CD14-positive monocyte (primary cell): ENCODE measurements around the gene TSPEAR. TPM values are rescaled to one million over a fixed set of nuclear protein-coding genes. Genes with fewer than 3 reads are reported as not detected.

Experiments used
- DNase-seq, 3 donors: peaks; one replicate each; pipeline ENCODE4 v3.0.0-alpha.2; 2011 to 2022
- H2AFZ ChIP-seq: 2 replicates; pipeline ENCODE4 v1.6.0; 2012; ENCODE audit warnings: mild to moderate bottlenecking, low read depth, low read length, inconsistent platforms; ENCODE audit not compliant: insufficient read depth, poor library complexity, severe bottlenecking
- H3K27ac ChIP-seq, 2 donors: 1 replicate in 1 of 2; 2 replicates in 1 of 2; pipeline ENCODE4 v1.5.1; 2012 to 2013; ENCODE audit warnings: low read length in 2 of 2, control low read depth in 1 of 2, inconsistent platforms in 1 of 2, low read depth in 1 of 2, mild to moderate bottlenecking in 1 of 2
- H3K27me3 ChIP-seq, 2 donors: one replicate each; pipeline versions ENCODE4 v1.6.0 to v1.6.1; 2011 to 2013; ENCODE audit warnings: low read length in 2 of 2; ENCODE audit not compliant: control insufficient read depth in 2 of 2, insufficient read depth in 2 of 2
- H3K36me3 ChIP-seq, 2 donors: replicated peaks in 1 of 2; 1 replicate in 1 of 2; 2 replicates in 1 of 2; pipeline versions ENCODE4 v1.5.1 to v1.6.1; 2012 to 2013; ENCODE audit warnings: low read length in 2 of 2, control low read depth in 1 of 2, inconsistent platforms in 1 of 2, mild to moderate bottlenecking in 1 of 2; ENCODE audit not compliant: insufficient read depth in 2 of 2, control insufficient read depth in 1 of 2
- H3K4me1 ChIP-seq, 2 donors: 1 replicate in 1 of 2; 2 replicates in 1 of 2; pipeline versions ENCODE4 v1.5.1 to v1.6.1; 2012 to 2013; ENCODE audit warnings: low read length in 2 of 2, control low read depth in 1 of 2, inconsistent platforms in 1 of 2, mild to moderate bottlenecking in 1 of 2, moderate library complexity in 1 of 2; ENCODE audit not compliant: insufficient read depth in 2 of 2, control insufficient read depth in 1 of 2
- H3K4me2 ChIP-seq: replicated peaks from 2 replicates; pipeline ENCODE3; 2012; ENCODE audit warnings: low read length, moderate library complexity, mild to moderate bottlenecking; ENCODE audit not compliant: poor library complexity, severe bottlenecking; ENCODE audit errors: extremely low read depth
- H3K4me3 ChIP-seq, 3 experiments: fragments of 200-600 bp in 1 of 3; sonication (generic) in 1 of 3; replicated peaks in 1 of 3; 1 replicate in 2 of 3; 2 replicates in 1 of 3; pipeline ENCODE4 v1.5.1; 2011 to 2013; ENCODE audit warnings: low read length in 3 of 3, mild to moderate bottlenecking in 3 of 3, control low read depth in 2 of 3, low read depth in 2 of 3, inconsistent platforms in 1 of 3, moderate library complexity in 1 of 3
- H3K79me2 ChIP-seq: 2 replicates; pipeline ENCODE4 v1.6.0; 2012; ENCODE audit warnings: mild to moderate bottlenecking, control low read depth, inconsistent platforms, low read length, moderate library complexity; ENCODE audit not compliant: insufficient read depth
- H3K9ac ChIP-seq: 2 replicates; pipeline ENCODE4 v1.6.0; 2017; ENCODE audit warnings: low read length, mild to moderate bottlenecking; ENCODE audit not compliant: insufficient read depth, poor library complexity, severe bottlenecking
- H3K9me3 ChIP-seq, 2 donors: replicated peaks in 1 of 2; 1 replicate in 1 of 2; 2 replicates in 1 of 2; pipeline versions ENCODE4 v1.5.1 to v1.6.1; 2012 to 2013; ENCODE audit warnings: low read length in 2 of 2, control low read depth in 1 of 2; ENCODE audit not compliant: control insufficient read depth in 1 of 2, insufficient read depth in 1 of 2
- H4K20me1 ChIP-seq: 2 replicates; pipeline ENCODE4 v1.6.0; 2012; ENCODE audit warnings: mild to moderate bottlenecking, low read length, control low read depth, moderate library complexity; ENCODE audit not compliant: insufficient read depth
- H3K27ac Mint-ChIP-seq, 7 donors: one replicate each; pipeline ENCODE4 v1.8.0; 2020; ENCODE audit warnings: mild to moderate bottlenecking in 7 of 7, mixed read lengths in 7 of 7, moderate library complexity in 6 of 7, inconsistent platforms in 2 of 7
- H3K27me3 Mint-ChIP-seq, 3 donors: one replicate each; pipeline ENCODE4 v1.8.0; 2021 to 2022; ENCODE audit warnings: low read depth in 3 of 3, mild to moderate bottlenecking in 3 of 3, mixed read lengths in 3 of 3, moderate library complexity in 3 of 3, inconsistent platforms in 1 of 3
- H3K36me3 Mint-ChIP-seq, 2 donors: one replicate each; pipeline ENCODE4 v1.8.0; 2020; ENCODE audit warnings: mixed read lengths in 2 of 2, inconsistent platforms in 1 of 2, mild to moderate bottlenecking in 1 of 2
- H3K4me1 Mint-ChIP-seq: one replicate; pipeline ENCODE4 v1.8.0; 2020; ENCODE audit warnings: mild to moderate bottlenecking, mixed read lengths
- H3K4me3 Mint-ChIP-seq, 2 donors: one replicate each; pipeline ENCODE4 v1.8.0; 2020; ENCODE audit warnings: mild to moderate bottlenecking in 2 of 2, mixed read lengths in 2 of 2, moderate library complexity in 1 of 2
- H3K9me3 Mint-ChIP-seq, 7 donors: one replicate each; pipeline ENCODE4 v1.8.0; 2020 to 2022; ENCODE audit warnings: mixed read lengths in 7 of 7, mild to moderate bottlenecking in 6 of 7, moderate library complexity in 6 of 7, inconsistent platforms in 2 of 7
- WGBS: methylation state at CpG from one replicate; pipeline ENCODE4 v1.1.5; 2013; ENCODE audit warnings: missing lambda C conversion rate; ENCODE audit not compliant: insufficient coverage; 5-methylcytosine and 5-hydroxymethylcytosine counted together
- intact Hi-C, 2 donors: fragments of 100-400 bp; cut with micrococcal nuclease; formaldehyde crosslinking; loops; one replicate each; pipeline versions ENCODE4 v1.15.0 to v1.15.1; 2023
- polyA plus RNA-seq, 3 donors: library from polyadenylated mRNA; depleted of rRNA in 1 of 3; unstranded in 2 of 3; stranded (reverse) in 1 of 3; fragments of 300-500 nt in 2 of 3; fragments of >200 nt in 1 of 3; fragmentation: Illumina TruSeq in 2 of 3; gene quantifications; 1 replicate in 2 of 3; 2 replicates in 1 of 3; pipeline ENCODE4 v1.2.3, GENCODE V29; 2012 to 2021
- TF ChIP-seq, protein P1 (sequence below): fragments of 200-600 bp; IDR thresholded peaks from one replicate; pipeline ENCODE4 v1.8.0; 2022; ENCODE audit warnings: antibody characterized with exemption, mild to moderate bottlenecking

TSPEAR gene
- polyA plus RNA-seq, 3 donors: not detected

DNA sequence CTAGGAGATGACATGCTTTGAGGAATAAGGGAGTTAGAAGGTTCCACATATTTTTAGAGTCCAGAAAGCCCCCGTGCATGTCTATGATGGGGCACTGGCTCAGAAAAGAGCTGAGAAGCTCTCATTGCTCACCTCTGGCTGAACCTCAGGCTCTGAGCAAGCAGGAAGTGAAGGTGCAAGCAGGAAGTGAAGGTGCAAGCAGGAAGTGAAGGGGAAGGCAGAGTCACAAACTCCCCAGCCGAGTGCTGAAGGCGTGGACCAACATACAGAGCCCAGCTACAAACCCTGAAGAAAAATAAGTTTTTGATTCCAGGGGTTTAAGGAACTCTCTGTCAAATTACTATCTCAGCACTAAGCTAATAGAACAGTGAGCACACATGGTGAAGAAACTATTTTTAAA lies 92.5 kb downstream of the TSPEAR start:
- H3K79me2 ChIP-seq: no peaks in the 10 kb centered on the region
- Mint-ChIP-seq H3K27ac (peak overlapping the region in 1 of 7 donors; percentile 5), H3K4me3 (peak overlapping the region in 1 of 2 donors; percentile 25), H3K9me3 (peaks cover 27 to 36% (median 28%) of the 10 kb centered on the region in 7 donors), H3K27me3 (peaks cover 2 to 9% (median 9%) of the 10 kb centered on the region in 3 donors), H3K4me1 (peaks cover 10% of the 10 kb centered on the region), H3K36me3 (no peaks in the 10 kb centered on the region)
- TF ChIP-seq, protein P1, sequence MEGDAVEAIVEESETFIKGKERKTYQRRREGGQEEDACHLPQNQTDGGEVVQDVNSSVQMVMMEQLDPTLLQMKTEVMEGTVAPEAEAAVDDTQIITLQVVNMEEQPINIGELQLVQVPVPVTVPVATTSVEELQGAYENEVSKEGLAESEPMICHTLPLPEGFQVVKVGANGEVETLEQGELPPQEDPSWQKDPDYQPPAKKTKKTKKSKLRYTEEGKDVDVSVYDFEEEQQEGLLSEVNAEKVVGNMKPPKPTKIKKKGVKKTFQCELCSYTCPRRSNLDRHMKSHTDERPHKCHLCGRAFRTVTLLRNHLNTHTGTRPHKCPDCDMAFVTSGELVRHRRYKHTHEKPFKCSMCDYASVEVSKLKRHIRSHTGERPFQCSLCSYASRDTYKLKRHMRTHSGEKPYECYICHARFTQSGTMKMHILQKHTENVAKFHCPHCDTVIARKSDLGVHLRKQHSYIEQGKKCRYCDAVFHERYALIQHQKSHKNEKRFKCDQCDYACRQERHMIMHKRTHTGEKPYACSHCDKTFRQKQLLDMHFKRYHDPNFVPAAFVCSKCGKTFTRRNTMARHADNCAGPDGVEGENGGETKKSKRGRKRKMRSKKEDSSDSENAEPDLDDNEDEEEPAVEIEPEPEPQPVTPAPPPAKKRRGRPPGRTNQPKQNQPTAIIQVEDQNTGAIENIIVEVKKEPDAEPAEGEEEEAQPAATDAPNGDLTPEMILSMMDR: no peak
- peaks cover 18 to 24% of the 10 kb centered on the region in 2 donors for H3K9me3 ChIP-seq
- H3K9ac ChIP-seq: no peak overlapping the region
- H4K20me1 ChIP-seq: no peaks in the 10 kb centered on the region
- H2AFZ ChIP-seq: no peak overlapping the region
- intact Hi-C loops: no loop called here
- no peak overlapping the region for H3K4me3 ChIP-seq
- H3K36me3 ChIP-seq: no peaks in the 10 kb centered on the region
- 86% methylated on average over 1 of the region's 3 CpGs for WGBS
- H3K4me2 ChIP-seq: no peak overlapping the region
- DNase-seq: no peak
- no peaks in the 10 kb centered on the region for H3K27me3 ChIP-seq
- H3K27ac ChIP-seq: no peak overlapping the region
- no peaks in the 10 kb centered on the region for H3K4me1 ChIP-seq

DNA sequence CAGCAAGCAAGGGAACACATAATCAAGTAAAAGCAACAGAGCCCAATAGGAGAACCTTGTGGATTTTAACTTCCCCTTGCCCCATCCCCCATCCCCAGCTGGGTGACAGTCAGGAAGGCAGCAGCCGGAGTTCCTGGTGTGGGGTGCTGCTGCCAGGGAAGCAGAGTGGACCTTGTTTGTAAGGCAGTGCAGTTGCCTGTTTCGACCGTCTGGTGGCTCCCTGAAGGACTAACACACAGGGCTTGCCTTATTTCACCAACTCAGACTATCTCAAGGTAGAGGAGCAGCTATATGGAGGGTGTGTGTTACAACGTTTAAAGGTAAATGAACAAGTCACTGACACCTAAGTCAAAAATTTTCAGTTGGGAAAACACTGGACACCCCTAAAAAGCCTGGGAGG lies 92.9 kb downstream of the TSPEAR start:
- peaks cover 10% of the 10 kb centered on the region for H3K4me1 Mint-ChIP-seq
- H3K27ac ChIP-seq: no peak overlapping the region
- DNase-seq: no peak
- no peaks in the 10 kb centered on the region for H3K27me3 ChIP-seq
- H3K9ac ChIP-seq: no peak overlapping the region
- no peak overlapping the region for H3K4me3 ChIP-seq
- no peak overlapping the region for H3K4me2 ChIP-seq
- no peaks in the 10 kb centered on the region for H3K36me3 ChIP-seq
- no peaks in the 10 kb centered on the region for H3K79me2 ChIP-seq
- no peaks in the 10 kb centered on the region for H4K20me1 ChIP-seq
- H3K27ac Mint-ChIP-seq: peak overlapping the region in 2 of 7 donors; percentile 5 to 43
- intact Hi-C loops: no loop called here
- H3K4me3 Mint-ChIP-seq: no peak overlapping the region
- H3K27me3 Mint-ChIP-seq: peaks cover 2 to 9% (median 9%) of the 10 kb centered on the region in 3 donors
- no peaks in the 10 kb centered on the region for H3K36me3 Mint-ChIP-seq
- H2AFZ ChIP-seq: no peak overlapping the region
- WGBS: no CpG with 5 or more reads among the region's 4 CpGs
- peaks cover 23 to 32% (median 24%) of the 10 kb centered on the region in 7 donors for H3K9me3 Mint-ChIP-seq
- H3K4me1 ChIP-seq: no peaks in the 10 kb centered on the region
- TF ChIP-seq, protein P1: no peak
- peaks cover 18 to 20% of the 10 kb centered on the region in 2 donors for H3K9me3 ChIP-seq
